HepG2 (cell line): ENCODE results near the gene DACT2. TPM values are rescaled to one million over a fixed set of nuclear protein-coding genes. Genes with fewer than 3 reads are reported as not detected.

Source experiments
- CBX5 ChIP-seq: sonication (generic); formaldehyde crosslinking; IDR thresholded peaks from 2 replicates; pipeline ENCODE4 v1.4.0; 2020; ENCODE audit warnings: missing genetic modification reagents, borderline replicate concordance
- DPF2 ChIP-seq: sonication (generic); formaldehyde crosslinking; IDR thresholded peaks from 2 replicates; pipeline ENCODE4 v1.4.0; 2020; ENCODE audit warnings: mild to moderate bottlenecking, low read depth, missing genetic modification reagents, borderline replicate concordance
- FOXA3 ChIP-seq: IDR thresholded peaks from 2 replicates; pipeline ENCODE4 v1.6.1; 2016; ENCODE audit warnings: missing genetic modification reagents, missing compliant biosample characterization
- HDAC2 ChIP-seq: sonication (generic); formaldehyde crosslinking; IDR thresholded peaks from 2 replicates; pipeline ENCODE4 v1.4.0; 2020; ENCODE audit warnings: missing genetic modification reagents
- ISX ChIP-seq: sonication (generic); formaldehyde crosslinking; conservative IDR thresholded peaks from 2 replicates; pipeline ENCODE4 v1.5.0; 2020; ENCODE audit warnings: missing genetic modification reagents
- NRL ChIP-seq: sonication (generic); formaldehyde crosslinking; IDR thresholded peaks from 2 replicates; pipeline ENCODE4 v1.5.0; 2020; ENCODE audit warnings: missing genetic modification reagents, mild to moderate bottlenecking, moderate library complexity, borderline replicate concordance
- SMC3 ChIP-seq: IDR thresholded peaks from 2 replicates; pipeline ENCODE4 v1.6.1; 2011; ENCODE audit warnings: low read length, improper control_type of control experiment
- SOX5 ChIP-seq: IDR thresholded peaks from 2 replicates; pipeline ENCODE4 v1.6.1; 2016; ENCODE audit warnings: borderline replicate concordance
- TOPORS ChIP-seq: sonication (generic); formaldehyde crosslinking; IDR thresholded peaks from 2 replicates; pipeline ENCODE4 v1.8.0; 2023; ENCODE audit warnings: mild to moderate bottlenecking, missing genetic modification reagents
- ZFP41 ChIP-seq: sonication (generic); formaldehyde crosslinking; IDR thresholded peaks from 2 replicates; pipeline ENCODE4 v1.4.0; 2020; ENCODE audit warnings: mild to moderate bottlenecking, missing genetic modification reagents, borderline replicate concordance
- ZNF251 ChIP-seq: sonication (generic); formaldehyde crosslinking; IDR thresholded peaks from 2 replicates; pipeline ENCODE4 v1.9.0; 2021; ENCODE audit warnings: mild to moderate bottlenecking, missing genetic modification reagents
- ZNF256 ChIP-seq: sonication (generic); formaldehyde crosslinking; conservative IDR thresholded peaks from 2 replicates; pipeline ENCODE4 v1.4.0; 2020; ENCODE audit warnings: missing genetic modification reagents
- ZNF260 ChIP-seq: sonication (generic); formaldehyde crosslinking; IDR thresholded peaks from 2 replicates; pipeline ENCODE4 v1.4.0; 2020; ENCODE audit warnings: missing genetic modification reagents, low read depth, mild to moderate bottlenecking, borderline replicate concordance
- ZNF326 ChIP-seq: sonication (generic); formaldehyde crosslinking; IDR thresholded peaks from 2 replicates; pipeline ENCODE4 v1.4.0; 2020; ENCODE audit warnings: missing genetic modification reagents, borderline replicate concordance
- ZNF335 ChIP-seq: sonication (generic); formaldehyde crosslinking; IDR thresholded peaks from 2 replicates; pipeline ENCODE4 v1.4.0; 2020; ENCODE audit warnings: missing genetic modification reagents
- ZNF556 ChIP-seq: sonication (generic); formaldehyde crosslinking; IDR thresholded peaks from 2 replicates; pipeline ENCODE4 v1.4.0; 2020; ENCODE audit warnings: mild to moderate bottlenecking, missing genetic modification reagents, borderline replicate concordance
- ZNF607 ChIP-seq: sonication (generic); formaldehyde crosslinking; IDR thresholded peaks from 2 replicates; pipeline ENCODE4 v1.5.1; 2020; ENCODE audit warnings: missing genetic modification reagents, mild to moderate bottlenecking, borderline replicate concordance
- ZNF790 ChIP-seq: sonication (generic); formaldehyde crosslinking; IDR thresholded peaks from 2 replicates; pipeline ENCODE4 v1.8.0; 2022; ENCODE audit warnings: missing genetic modification reagents, mild to moderate bottlenecking, borderline replicate concordance
- ZNF883 ChIP-seq: sonication (generic); formaldehyde crosslinking; IDR thresholded peaks from 2 replicates; pipeline ENCODE4 v1.5.1; 2020; ENCODE audit warnings: mild to moderate bottlenecking, missing genetic modification reagents; ENCODE audit errors: not compliant biosample characterization
- polyA plus RNA-seq, 8 experiments: library from polyadenylated mRNA; depleted of rRNA in 3 of 8; stranded (reverse) in 7 of 8; unstranded in 1 of 8; fragments of >200 nt; fragmentation: Illumina TruSeq in 4 of 8; extraction: Trizol in 4 of 8; gene quantifications; 2 replicates each; pipeline versions ENCODE4 v1.2.1 to v1.2.3, GENCODE V29; 2011 to 2016; ENCODE audit warnings: low read depth in 4 of 8, missing spikeins in 1 of 8, mixed read lengths in 1 of 8; ENCODE audit not compliant: insufficient read depth in 1 of 8
- total RNA-seq, 5 experiments: library from RNA; depleted of rRNA; stranded (reverse); fragments of >200 nt; fragmentation: Illumina TruSeq; extraction: Trizol; gene quantifications; 2 replicates each; pipeline ENCODE4 v1.2.3, GENCODE V29; 2016; ENCODE audit warnings: low read depth in 1 of 5
- TF ChIP-seq, protein P1 (sequence below): sonication (generic); formaldehyde crosslinking; IDR thresholded peaks from 2 replicates; pipeline ENCODE4 v1.8.1; 2022; ENCODE audit warnings: mild to moderate bottlenecking, missing genetic modification reagents
- TF ChIP-seq, protein P2 (sequence below): sonication (generic); formaldehyde crosslinking; IDR thresholded peaks from 2 replicates; pipeline ENCODE4 v1.9.0; 2022; ENCODE audit warnings: low read depth, missing genetic modification reagents
- TF ChIP-seq, protein P3 (sequence below): sonication (generic); formaldehyde crosslinking; IDR thresholded peaks from 2 replicates; pipeline ENCODE4 v1.4.0; 2020; ENCODE audit warnings: missing genetic modification reagents
- TF ChIP-seq, protein P4 (sequence below): sonication (generic); formaldehyde crosslinking; IDR thresholded peaks from 2 replicates; pipeline ENCODE4; 2020; ENCODE audit warnings: missing genetic modification reagents, mild to moderate bottlenecking, borderline replicate concordance

DACT2 gene
- total and polyA plus RNA-seq, 2 of the 13 experiments (the other 11 are each of a cell fraction or from before 2014, with no cell fraction given): 0.15 TPM; not detected in 1

DNA sequence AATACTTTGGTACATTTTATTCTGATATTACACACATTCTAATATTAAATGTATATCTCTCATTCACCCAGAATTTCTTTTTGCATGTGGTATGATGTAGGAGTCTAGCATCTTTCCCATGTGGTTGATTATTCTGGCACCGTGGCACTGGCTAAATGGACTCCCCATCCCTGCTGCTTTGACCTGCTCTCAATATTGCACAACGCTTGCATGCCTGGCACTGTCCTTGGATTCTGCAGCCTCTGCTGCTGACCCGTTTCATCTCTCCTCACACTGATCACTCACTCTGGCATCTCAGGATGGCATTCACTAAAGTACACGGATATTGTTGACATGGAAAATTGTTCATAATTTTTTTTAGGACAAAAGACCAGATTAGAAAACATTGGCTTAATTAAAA lies 11.5 kb upstream of the DACT2 start (continued):
- TF ChIP-seq, protein P1, sequence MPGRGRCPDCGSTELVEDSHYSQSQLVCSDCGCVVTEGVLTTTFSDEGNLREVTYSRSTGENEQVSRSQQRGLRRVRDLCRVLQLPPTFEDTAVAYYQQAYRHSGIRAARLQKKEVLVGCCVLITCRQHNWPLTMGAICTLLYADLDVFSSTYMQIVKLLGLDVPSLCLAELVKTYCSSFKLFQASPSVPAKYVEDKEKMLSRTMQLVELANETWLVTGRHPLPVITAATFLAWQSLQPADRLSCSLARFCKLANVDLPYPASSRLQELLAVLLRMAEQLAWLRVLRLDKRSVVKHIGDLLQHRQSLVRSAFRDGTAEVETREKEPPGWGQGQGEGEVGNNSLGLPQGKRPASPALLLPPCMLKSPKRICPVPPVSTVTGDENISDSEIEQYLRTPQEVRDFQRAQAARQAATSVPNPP (CRISPR knock-in tag): no peak
- no peak for TF ChIP-seq ZNF251
- TF ChIP-seq ZNF607: no peak
- no peak for TF ChIP-seq TOPORS (CRISPR knock-in tag)
- TF ChIP-seq HDAC2 (CRISPR knock-in tag): peak; percentile 43; the same call in 1 of the 2 replicates
- TF ChIP-seq, protein P2, sequence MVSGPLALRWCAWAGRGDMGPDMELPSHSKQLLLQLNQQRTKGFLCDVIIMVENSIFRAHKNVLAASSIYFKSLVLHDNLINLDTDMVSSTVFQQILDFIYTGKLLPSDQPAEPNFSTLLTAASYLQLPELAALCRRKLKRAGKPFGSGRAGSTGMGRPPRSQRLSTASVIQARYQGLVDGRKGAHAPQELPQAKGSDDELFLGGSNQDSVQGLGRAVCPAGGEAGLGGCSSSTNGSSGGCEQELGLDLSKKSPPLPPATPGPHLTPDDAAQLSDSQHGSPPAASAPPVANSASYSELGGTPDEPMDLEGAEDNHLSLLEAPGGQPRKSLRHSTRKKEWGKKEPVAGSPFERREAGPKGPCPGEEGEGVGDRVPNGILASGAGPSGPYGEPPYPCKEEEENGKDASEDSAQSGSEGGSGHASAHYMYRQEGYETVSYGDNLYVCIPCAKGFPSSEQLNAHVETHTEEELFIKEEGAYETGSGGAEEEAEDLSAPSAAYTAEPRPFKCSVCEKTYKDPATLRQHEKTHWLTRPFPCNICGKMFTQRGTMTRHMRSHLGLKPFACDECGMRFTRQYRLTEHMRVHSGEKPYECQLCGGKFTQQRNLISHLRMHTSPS (CRISPR knock-in tag): peak; percentile 96
- peak; percentile 52 for TF ChIP-seq FOXA3 (CRISPR knock-in tag)
- no peak for TF ChIP-seq ISX (CRISPR knock-in tag)
- TF ChIP-seq ZNF256 (CRISPR knock-in tag): no peak
- no peak for TF ChIP-seq ZNF260
- 0 out of 2 replicates have a peak, but pooled peaks have one; percentile 36 for TF ChIP-seq DPF2 (CRISPR knock-in tag)
- peak; percentile 29; the same call in 1 of the 2 replicates for TF ChIP-seq SMC3
- TF ChIP-seq, protein P3, sequence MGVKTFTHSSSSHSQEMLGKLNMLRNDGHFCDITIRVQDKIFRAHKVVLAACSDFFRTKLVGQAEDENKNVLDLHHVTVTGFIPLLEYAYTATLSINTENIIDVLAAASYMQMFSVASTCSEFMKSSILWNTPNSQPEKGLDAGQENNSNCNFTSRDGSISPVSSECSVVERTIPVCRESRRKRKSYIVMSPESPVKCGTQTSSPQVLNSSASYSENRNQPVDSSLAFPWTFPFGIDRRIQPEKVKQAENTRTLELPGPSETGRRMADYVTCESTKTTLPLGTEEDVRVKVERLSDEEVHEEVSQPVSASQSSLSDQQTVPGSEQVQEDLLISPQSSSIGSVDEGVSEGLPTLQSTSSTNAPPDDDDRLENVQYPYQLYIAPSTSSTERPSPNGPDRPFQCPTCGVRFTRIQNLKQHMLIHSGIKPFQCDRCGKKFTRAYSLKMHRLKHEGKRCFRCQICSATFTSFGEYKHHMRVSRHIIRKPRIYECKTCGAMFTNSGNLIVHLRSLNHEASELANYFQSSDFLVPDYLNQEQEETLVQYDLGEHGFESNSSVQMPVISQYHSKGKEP (CRISPR knock-in tag): no peak
- TF ChIP-seq ZNF790 (CRISPR knock-in tag): no peak
- TF ChIP-seq CBX5 (CRISPR knock-in tag): 0 out of 2 replicates have a peak, but pooled peaks have one; percentile 47
- TF ChIP-seq, protein P4, sequence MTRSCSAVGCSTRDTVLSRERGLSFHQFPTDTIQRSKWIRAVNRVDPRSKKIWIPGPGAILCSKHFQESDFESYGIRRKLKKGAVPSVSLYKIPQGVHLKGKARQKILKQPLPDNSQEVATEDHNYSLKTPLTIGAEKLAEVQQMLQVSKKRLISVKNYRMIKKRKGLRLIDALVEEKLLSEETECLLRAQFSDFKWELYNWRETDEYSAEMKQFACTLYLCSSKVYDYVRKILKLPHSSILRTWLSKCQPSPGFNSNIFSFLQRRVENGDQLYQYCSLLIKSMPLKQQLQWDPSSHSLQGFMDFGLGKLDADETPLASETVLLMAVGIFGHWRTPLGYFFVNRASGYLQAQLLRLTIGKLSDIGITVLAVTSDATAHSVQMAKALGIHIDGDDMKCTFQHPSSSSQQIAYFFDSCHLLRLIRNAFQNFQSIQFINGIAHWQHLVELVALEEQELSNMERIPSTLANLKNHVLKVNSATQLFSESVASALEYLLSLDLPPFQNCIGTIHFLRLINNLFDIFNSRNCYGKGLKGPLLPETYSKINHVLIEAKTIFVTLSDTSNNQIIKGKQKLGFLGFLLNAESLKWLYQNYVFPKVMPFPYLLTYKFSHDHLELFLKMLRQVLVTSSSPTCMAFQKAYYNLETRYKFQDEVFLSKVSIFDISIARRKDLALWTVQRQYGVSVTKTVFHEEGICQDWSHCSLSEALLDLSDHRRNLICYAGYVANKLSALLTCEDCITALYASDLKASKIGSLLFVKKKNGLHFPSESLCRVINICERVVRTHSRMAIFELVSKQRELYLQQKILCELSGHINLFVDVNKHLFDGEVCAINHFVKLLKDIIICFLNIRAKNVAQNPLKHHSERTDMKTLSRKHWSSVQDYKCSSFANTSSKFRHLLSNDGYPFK (CRISPR knock-in tag): no peak
- TF ChIP-seq ZNF326 (CRISPR knock-in tag): no peak
- no peak for TF ChIP-seq ZFP41 (CRISPR knock-in tag)
- no peak for TF ChIP-seq NRL (CRISPR knock-in tag)
- TF ChIP-seq ZNF883 (CRISPR knock-in tag): no peak
- TF ChIP-seq ZNF556 (CRISPR knock-in tag): no peak
- TF ChIP-seq SOX5 (CRISPR knock-in tag): peak; percentile 52; the same call in 1 of the 2 replicates
- no peak for TF ChIP-seq ZNF335
